GM12878 (cell line): ENCODE measurements around the gene BICD1. TPM values are rescaled to one million over a fixed set of nuclear protein-coding genes. Genes with fewer than 3 reads are reported as not detected.

Experiments
- ATAC-seq: fragments of 200-7000 bp; cut with Tn5 transposase; 3 replicates; pipeline ENCODE4 v1.9.1; 2020; ENCODE audit warnings: mild to moderate bottlenecking, moderate library complexity
- BruUV-seq: library from RNA; stranded (reverse); fragments of 400-500 nt; replicated peaks from 2 replicates; lab custom pipeline; 2021; lab: Mats Ljungman, UMichigan
- CTCF ChIA-PET: fragments of 300-600 bp; sonication (Branson Sonifier 250); formaldehyde crosslinking; extraction: SDS; loops from one replicate; lab custom pipeline; 2021; ENCODE audit warnings: inconsistent platforms; lab: Yijun Ruan, JAX
- POLR2A ChIA-PET: fragments of 350-600 bp; formaldehyde crosslinking; extraction: SDS; loops from one replicate; lab custom pipeline; 2021; ENCODE audit warnings: inconsistent platforms; lab: Charles Lee
- RAD21 ChIA-PET: fragments of 300-600 bp; sonication (Branson Sonifier 250); formaldehyde crosslinking; loops from one replicate; lab custom pipeline; 2023; ENCODE audit warnings: antibody characterized with exemption; ENCODE audit not compliant: unreplicated experiment; lab: Charles Lee
- SMC1A ChIA-PET: fragments of 300-600 bp; sonication (Branson Sonifier 250); formaldehyde crosslinking; loops from one replicate; lab custom pipeline; 2023; ENCODE audit not compliant: unreplicated experiment, uncharacterized antibody; lab: Charles Lee
- DNase-seq: peaks from one replicate; pipeline ENCODE4 v3.0.0-alpha.2; 2011; ENCODE audit warnings: low read depth, low spot score
- FAIRE-seq: peaks from 3 replicates; lab custom pipeline; 2011; peaks lifted over from hg19 to GRCh38; lab: Jason Lieb, UNC
- H2AFZ ChIP-seq: 2 replicates; pipeline ENCODE4 v1.6.0; 2011; ENCODE audit warnings: low read depth, low read length, control low read depth; ENCODE audit not compliant: control insufficient read depth
- H3K27ac ChIP-seq: 2 replicates; pipeline ENCODE4 v1.5.1; 2011; ENCODE audit warnings: control low read depth; ENCODE audit not compliant: control insufficient read depth, insufficient read depth
- H3K27me3 ChIP-seq, 2 experiments: replicated peaks in 1 of 2; 2 replicates each; pipeline versions ENCODE4 v1.6.0 to v1.6.1; 2011; ENCODE audit warnings: low read length in 1 of 2; ENCODE audit not compliant: control insufficient read depth in 2 of 2, insufficient read depth in 2 of 2
- H3K36me3 ChIP-seq, 2 experiments: 2 replicates each; pipeline ENCODE4 v1.5.1; 2011; ENCODE audit warnings: low read length in 1 of 2; ENCODE audit not compliant: control insufficient read depth in 2 of 2, insufficient read depth in 2 of 2
- H3K4me1 ChIP-seq: 2 replicates; pipeline ENCODE4 v1.6.1; 2011; ENCODE audit warnings: mild to moderate bottlenecking, low read length, moderate library complexity, mixed read lengths; ENCODE audit not compliant: control insufficient read depth, insufficient read depth
- H3K4me2 ChIP-seq: 2 replicates; pipeline ENCODE4 v1.6.0; 2011; ENCODE audit warnings: control low read depth; ENCODE audit not compliant: control insufficient read depth, insufficient read depth
- H3K4me3 ChIP-seq: fragments of 200-600 bp; sonication (generic); 2 replicates; pipeline ENCODE4 v1.5.1; 2016
- H3K79me2 ChIP-seq: 2 replicates; pipeline ENCODE4 v1.6.0; 2011; ENCODE audit warnings: low read length; ENCODE audit not compliant: control insufficient read depth, insufficient read depth
- H3K9ac ChIP-seq: 2 replicates; pipeline ENCODE4 v1.8.0; 2011; ENCODE audit warnings: low read length, control low read depth, mixed read lengths; ENCODE audit not compliant: control insufficient read depth, insufficient read depth
- H3K9me3 ChIP-seq: replicated peaks from 3 replicates; pipeline ENCODE4 v1.5.1; 2011; ENCODE audit warnings: mild to moderate bottlenecking, low read length; ENCODE audit not compliant: control insufficient read depth, insufficient read depth
- H4K20me1 ChIP-seq: 2 replicates; pipeline ENCODE4 v1.6.0; 2011; ENCODE audit not compliant: control insufficient read depth, insufficient read depth
- ASH2L ChIP-seq: fragments of 300-600, 200-600 bp; sonication (generic); IDR thresholded peaks from 2 replicates; pipeline ENCODE4 v1.6.1; 2017; ENCODE audit warnings: low read depth, mild to moderate bottlenecking, borderline replicate concordance
- ATF2 ChIP-seq: IDR thresholded peaks from 2 replicates; pipeline ENCODE4 v1.6.1; 2012; ENCODE audit warnings: low read length, inconsistent platforms
- CBX3 ChIP-seq: fragments of 200-600 bp; sonication (generic); IDR thresholded peaks from 2 replicates; pipeline ENCODE4 v1.6.1; 2016; ENCODE audit warnings: low read depth, borderline replicate concordance
- CHD4 ChIP-seq: fragments of 200-600 bp; sonication (generic); IDR thresholded peaks from 2 replicates; pipeline ENCODE4 v1.6.1; 2016; ENCODE audit warnings: mild to moderate bottlenecking
- JUNB ChIP-seq: IDR thresholded peaks from 2 replicates; pipeline ENCODE4 v1.6.1; 2016; ENCODE audit warnings: antibody characterized with exemption, mild to moderate bottlenecking
- NR2C1 ChIP-seq: fragments of 450-650 bp; IDR thresholded peaks from 2 replicates; pipeline ENCODE4 v1.6.1; 2017; ENCODE audit warnings: antibody characterized with exemption, mild to moderate bottlenecking, moderate library complexity
- RAD21 ChIP-seq: IDR thresholded peaks from 2 replicates; pipeline ENCODE4 v1.6.1; 2011; ENCODE audit warnings: mild to moderate bottlenecking, low read depth, low read length, moderate library complexity; ENCODE audit not compliant: insufficient read depth
- RFX5 ChIP-seq: IDR thresholded peaks from 2 replicates; pipeline ENCODE4 v1.6.1; 2011; ENCODE audit warnings: low read depth, low read length, improper control_type of control experiment
- ZBED1 ChIP-seq: IDR thresholded peaks from 2 replicates; pipeline ENCODE4 v1.6.1; 2016; ENCODE audit warnings: borderline replicate concordance
- ZNF592 ChIP-seq: fragments of 450-650 bp; IDR thresholded peaks from 2 replicates; pipeline ENCODE4 v1.6.1; 2017; ENCODE audit warnings: mild to moderate bottlenecking, moderate library complexity
- in situ Hi-C: fragments of 300-500 bp; cut with MboI; formaldehyde crosslinking; loops from 9 replicates; pipeline ENCODE4 v1.14.3; 2018; ENCODE audit warnings: mixed read lengths
- intact Hi-C: fragments of 100-400 bp; cut with micrococcal nuclease; formaldehyde crosslinking; loops from one replicate; pipeline ENCODE4 v1.14.2; 2022; ENCODE audit not compliant: unreplicated experiment
- polyA plus RNA-seq, 11 experiments: library from polyadenylated mRNA; depleted of rRNA in 4 of 11; unstranded in 6 of 11; stranded (reverse) in 5 of 11; fragments of >200 nt; fragmentation: Nextera tagmentation in 4 of 11; fragmentation: Illumina TruSeq in 1 of 11; extraction: Ambion mirVana in 4 of 11; extraction: Trizol in 1 of 11; gene quantifications; 1 replicate in 1 of 11; 2 replicates in 10 of 11; pipeline versions ENCODE4 v1.2.1 to v1.2.3, GENCODE V29; 2011 to 2016; ENCODE audit warnings: inconsistent platforms in 2 of 11, missing spikeins in 2 of 11, low read depth in 1 of 11
- total RNA-seq, 4 experiments: library from RNA; depleted of rRNA in 3 of 4; stranded (reverse); fragments of >200 nt in 3 of 4; fragmentation: Illumina TruSeq in 1 of 4; extraction: Trizol in 1 of 4; gene quantifications; 2 replicates each; pipeline versions ENCODE4 v1.2.1 to v1.2.3, GENCODE V29; 2013 to 2021

Gene BICD1
- total and polyA plus RNA-seq, 10 of the 15 experiments (the other 5 are each of a cell fraction or from before 2014, with no cell fraction given): 4.7 to 32.5 (median 14.4) TPM

GRCh38 chr12:32290411-32290810 is 183.8 kb downstream of the BICD1 start:
- intact Hi-C loops: no loop called here
- FAIRE-seq: no peak
- Histone ChIP-seq H3K4me3 (no peak overlapping the region), H3K9me3 (no peaks in the 10 kb centered on the region; the same call in 2 of the 3 replicates), H3K79me2 (no peaks in the 10 kb centered on the region), H3K4me1 (no peaks in the 10 kb centered on the region), H3K27me3 (no peaks in the 10 kb centered on the region), H2AFZ (no peak overlapping the region), H3K36me3 (no peaks in the 10 kb centered on the region), H3K9ac (no peak overlapping the region), H4K20me1 (no peaks in the 10 kb centered on the region), H3K4me2 (no peak overlapping the region), H3K27ac (no peak overlapping the region)
- no peak for ATAC-seq
- BruUV-seq: no TSS peak
- CTCF ChIA-PET: interaction anchor here (0.9 to 2.0 kb wide), 5 partner anchors 9 to 637 kb away, joined by 3 to 7 read pairs (median 4); no protein-coding TSS in a partner anchor
- POLR2A ChIA-PET: interaction anchor here (0.6 to 1.1 kb wide), 3 partner anchors 137 to 423 kb away, joined by 3 read pairs; no protein-coding TSS in a partner anchor
- no peak for DNase-seq
- RAD21 ChIA-PET: interaction anchor here (0.6 to 1.2 kb wide), 4 partner anchors 16 to 216 kb away, joined by 3 read pairs; no protein-coding TSS in a partner anchor
- in situ Hi-C loops: no loop called here
- SMC1A ChIA-PET: interaction anchor here (0.6 to 2.0 kb wide), 7 partner anchors 9 to 637 kb away, joined by 3 to 9 read pairs (median 4); no protein-coding TSS in a partner anchor
- TF ChIP-seq NR2C1 (no peak), ATF2 (no peak), CHD4 (no peak), JUNB (no peak), ASH2L (no peak), CBX3 (no peak), ZNF592 (no peak), RAD21 (no peak), ZBED1 (no peak), RFX5 (no peak)
